Hepatocyte (in vitro differentiated cells): Measurements from ENCODE around the gene RASGRF1.

ENCODE experiments used
- EZH2phosphoT487 ChIP-seq: fragments of 200-600 bp; sonication (generic); IDR thresholded peaks from one replicate; pipeline ENCODE4 v1.6.1; 2018; ENCODE audit warnings: antibody characterized with exemption, mild to moderate bottlenecking, low read depth, moderate library complexity; ENCODE audit not compliant: unreplicated experiment, severe bottlenecking
- TF ChIP-seq, protein P1 (sequence below): fragments of 200-600 bp; sonication (generic); IDR thresholded peaks from 2 replicates; pipeline ENCODE4 v1.5.1; 2016; ENCODE audit warnings: antibody characterized with exemption, mild to moderate bottlenecking; ENCODE audit not compliant: poor library complexity

DNA sequence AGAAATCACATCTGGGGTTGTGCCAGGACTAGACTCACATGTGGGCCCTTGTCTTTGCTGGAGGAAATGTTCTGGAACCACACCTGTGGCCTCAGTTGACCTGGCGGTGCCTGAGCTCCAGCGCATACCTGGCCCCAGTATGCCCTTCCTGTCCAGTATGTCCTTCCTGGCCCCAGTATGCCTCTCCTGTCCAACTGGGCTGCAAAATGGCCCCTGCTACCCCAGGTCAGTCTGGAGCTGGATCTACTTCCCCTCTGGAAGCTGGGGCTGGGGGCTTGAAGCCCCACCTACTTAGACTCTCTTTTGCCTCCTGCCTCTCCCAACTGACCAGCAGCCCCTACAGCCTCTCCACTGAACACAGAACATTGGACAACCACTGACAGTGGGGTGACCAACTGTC lies 15.3 kb downstream of the RASGRF1 start:
- TF ChIP-seq, protein P1, sequence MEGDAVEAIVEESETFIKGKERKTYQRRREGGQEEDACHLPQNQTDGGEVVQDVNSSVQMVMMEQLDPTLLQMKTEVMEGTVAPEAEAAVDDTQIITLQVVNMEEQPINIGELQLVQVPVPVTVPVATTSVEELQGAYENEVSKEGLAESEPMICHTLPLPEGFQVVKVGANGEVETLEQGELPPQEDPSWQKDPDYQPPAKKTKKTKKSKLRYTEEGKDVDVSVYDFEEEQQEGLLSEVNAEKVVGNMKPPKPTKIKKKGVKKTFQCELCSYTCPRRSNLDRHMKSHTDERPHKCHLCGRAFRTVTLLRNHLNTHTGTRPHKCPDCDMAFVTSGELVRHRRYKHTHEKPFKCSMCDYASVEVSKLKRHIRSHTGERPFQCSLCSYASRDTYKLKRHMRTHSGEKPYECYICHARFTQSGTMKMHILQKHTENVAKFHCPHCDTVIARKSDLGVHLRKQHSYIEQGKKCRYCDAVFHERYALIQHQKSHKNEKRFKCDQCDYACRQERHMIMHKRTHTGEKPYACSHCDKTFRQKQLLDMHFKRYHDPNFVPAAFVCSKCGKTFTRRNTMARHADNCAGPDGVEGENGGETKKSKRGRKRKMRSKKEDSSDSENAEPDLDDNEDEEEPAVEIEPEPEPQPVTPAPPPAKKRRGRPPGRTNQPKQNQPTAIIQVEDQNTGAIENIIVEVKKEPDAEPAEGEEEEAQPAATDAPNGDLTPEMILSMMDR: no peak
- no peak for TF ChIP-seq EZH2phosphoT487
